ENCODE measurements around the gene TMED5. TPM values are rescaled to one million over a fixed set of nuclear protein-coding genes. Genes with fewer than 3 reads are reported as not detected.
"Not testable (repeated sequence)": the region's sequence is repeated elsewhere in the genome, so short reads cannot be mapped to it uniquely, and the experiment has no call there.

The TMED5 gene
- 31.1 and 37.8 TPM in 2 replicates for total RNA-seq (2014; rRNA removed; shearing (Covaris generic))

GRCh38 chr1:93179886-93180722 is at the start of gene TMED5:
Gene TMED5, minus strand, starts transcription at chr1:93180413. Its CDS starts 171 bp downstream, at chr1:93180242.
- peak; percentile 86 for DNase-seq (ENCODE audit: low spot score)

- DNase-seq (ENCODE audit: low spot score), result no peak
Observed at GRCh38 chr1:93223023-93223675, 42.9 kb upstream of the TMED5 start.

GRCh38 chr1:93221913-93222312 is 41.7 kb upstream of the TMED5 start:
- no peak for DNase-seq (ENCODE audit: low spot score)

DNA sequence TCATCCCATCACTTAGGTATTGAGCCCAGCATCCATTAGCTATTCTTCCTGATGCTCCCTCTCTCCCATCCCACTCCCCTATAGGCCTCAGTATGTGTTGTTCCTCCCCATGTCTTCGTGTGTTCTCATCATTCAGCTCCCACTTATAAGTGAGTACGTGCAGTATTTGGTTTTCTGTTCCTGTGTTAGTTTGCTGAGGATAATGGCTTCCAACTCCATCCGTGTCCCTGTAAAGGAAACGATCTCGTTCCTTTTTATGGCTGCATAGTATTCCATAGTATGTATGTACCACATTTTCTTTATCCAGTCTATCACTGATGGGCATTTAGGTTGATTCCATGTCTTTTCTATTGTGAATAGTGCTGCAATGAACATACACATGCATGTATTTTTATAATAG is 40.5 kb upstream of the TMED5 start:
- DNase-seq (ENCODE audit: low spot score), result not testable (repeated sequence)

GRCh38 chr1:93219443-93219842 is 39.2 kb upstream of the TMED5 start:
- DNase-seq (ENCODE audit: low spot score), result no peak

- DNase-seq (ENCODE audit: low spot score), result no peak
Observed at GRCh38 chr1:93215322-93215721, 35.1 kb upstream of the TMED5 start.

- no peak for DNase-seq (ENCODE audit: low spot score)
Observed at GRCh38 chr1:93207211-93207610, 27.0 kb upstream of the TMED5 start.

DNA sequence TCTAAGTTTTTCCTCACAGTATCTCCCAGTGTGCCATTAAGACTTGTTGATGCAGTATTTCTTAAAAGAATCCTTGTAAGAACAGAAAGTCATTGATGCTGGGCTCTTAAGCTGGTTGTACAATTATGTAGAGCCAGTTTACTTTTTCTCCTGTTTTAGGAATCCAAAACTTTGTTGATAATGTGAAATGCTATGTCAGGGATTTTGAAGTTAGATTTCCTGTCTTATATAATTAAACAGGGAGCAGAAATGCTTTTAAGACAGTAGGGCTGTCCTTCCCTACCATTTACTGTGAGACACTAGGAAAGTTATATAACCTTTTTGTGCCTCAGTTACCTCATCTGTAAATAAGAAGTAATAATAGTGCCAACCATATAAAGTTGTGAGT is 26.3 kb upstream of the TMED5 start:
- DNase-seq (ENCODE audit: low spot score), result no peak

DNA sequence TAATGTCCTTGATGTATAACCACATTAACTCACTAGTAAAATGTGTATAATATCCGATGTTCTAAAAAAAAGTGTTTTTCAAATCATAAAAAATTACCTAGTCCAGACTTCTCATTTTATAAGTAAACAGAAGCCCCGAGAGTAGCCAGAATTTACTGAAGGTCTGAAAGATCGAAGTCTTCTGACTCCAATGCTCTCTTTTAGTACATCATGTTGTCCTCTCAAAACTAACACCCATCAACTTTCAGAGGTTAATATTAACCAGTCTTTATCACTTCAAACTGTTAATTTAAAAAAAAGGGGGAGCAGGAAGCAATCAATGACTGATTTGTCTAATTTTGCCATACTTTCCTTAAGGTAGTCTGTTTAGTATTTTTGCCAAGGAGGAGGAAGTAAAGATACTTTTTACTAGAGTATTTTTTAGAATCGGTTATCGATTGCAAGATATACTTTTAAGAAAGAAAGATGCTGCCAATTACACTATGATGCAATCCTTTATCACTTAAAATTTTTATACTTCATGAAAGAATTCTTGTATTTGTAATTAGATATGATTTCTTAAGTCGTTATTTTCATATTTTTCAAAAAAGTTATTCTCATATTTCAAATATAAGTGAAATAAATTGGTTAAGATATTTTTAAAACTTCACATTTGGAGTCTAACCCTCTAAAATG is 25.8 kb upstream of the TMED5 start:
- no peak for DNase-seq (ENCODE audit: low spot score)

- no peak for DNase-seq (ENCODE audit: low spot score)
Observed at GRCh38 chr1:93200714-93201113, 20.5 kb upstream of the TMED5 start.

GRCh38 chr1:93200086-93200620 is 19.9 kb upstream of the TMED5 start:
- DNase-seq (ENCODE audit: low spot score), result no peak

GRCh38 chr1:93199150-93199549 is 18.9 kb upstream of the TMED5 start:
- no peak for DNase-seq (ENCODE audit: low spot score)

GRCh38 chr1:93196591-93196990 is 16.4 kb upstream of the TMED5 start:
- DNase-seq (ENCODE audit: low spot score), result no peak

GRCh38 chr1:93194231-93194990 is 14.2 kb upstream of the TMED5 start:
- DNase-seq (ENCODE audit: low spot score), result no peak

DNA sequence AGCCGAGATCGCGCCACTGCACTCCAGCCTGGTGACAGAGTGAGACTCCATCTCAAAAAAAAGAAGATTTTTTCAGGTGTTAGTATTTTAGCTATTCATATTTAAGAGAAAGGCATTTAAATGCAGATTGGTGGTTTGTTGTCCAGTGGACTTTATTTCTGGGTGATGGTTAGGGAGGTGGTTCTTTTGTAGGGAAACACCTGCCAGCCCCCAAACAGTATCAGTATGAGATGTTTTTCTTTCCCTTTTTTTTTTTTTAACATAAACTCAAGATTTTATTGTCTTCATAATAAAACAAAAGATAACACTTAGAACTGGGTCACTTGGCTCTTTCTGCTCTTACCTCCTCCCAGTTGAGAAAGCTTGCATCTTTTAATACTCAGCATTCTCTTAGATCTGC is 10.2 kb upstream of the TMED5 start:
- DNase-seq (ENCODE audit: low spot score), result no peak

GRCh38 chr1:93186667-93187066 is 6.5 kb upstream of the TMED5 start:
- DNase-seq (ENCODE audit: low spot score), result no peak

DNA sequence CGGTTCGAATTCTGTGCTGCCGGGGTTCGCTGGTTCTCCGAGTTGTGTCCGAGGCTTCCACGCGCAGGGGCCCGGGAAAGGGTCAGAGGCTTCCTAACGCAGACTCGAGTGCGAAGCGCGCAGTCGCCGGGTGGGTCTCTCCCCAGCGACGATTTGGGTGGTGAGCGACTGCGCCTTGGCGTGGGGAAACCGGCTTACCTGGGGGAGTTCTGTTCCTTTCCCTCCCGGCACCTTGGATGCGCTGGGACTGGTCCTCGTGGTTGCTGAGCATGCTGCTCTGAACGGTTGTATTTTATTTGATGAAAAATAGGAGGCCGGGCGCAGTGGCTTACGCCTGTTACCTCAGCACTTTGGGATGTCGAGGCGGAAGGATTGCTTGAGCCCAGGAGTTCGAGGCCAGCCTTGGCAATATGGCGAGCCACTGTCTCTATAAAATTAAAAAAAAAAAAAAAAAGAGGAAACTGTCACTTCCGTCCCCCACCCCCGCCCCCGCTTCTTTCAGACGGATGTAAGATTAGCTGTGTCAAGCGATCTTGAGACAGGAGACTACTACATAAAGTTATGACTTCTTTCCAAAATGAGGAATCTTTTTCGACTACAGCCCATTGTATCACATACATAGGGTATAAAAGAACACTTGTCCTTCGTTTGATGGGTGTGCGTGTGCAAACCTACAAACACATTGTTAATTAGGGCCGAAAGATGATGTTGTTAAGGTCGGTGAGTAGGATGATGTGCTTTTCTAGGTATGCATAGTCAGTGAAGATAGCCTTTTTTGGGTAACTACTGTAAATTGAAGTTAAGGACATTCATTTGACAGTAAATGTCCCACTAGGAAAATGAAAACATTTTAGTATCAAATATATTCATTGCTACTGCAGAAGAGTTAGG is 755 bp upstream of the TMED5 start, which contains the start of gene CCDC18:
CCDC18 (plus strand) TSS at position 2 of the 891 bp plus-strand sequence. CDS start 2,638 bp downstream, outside the sequence.
- peak; percentile 11 for DNase-seq (ENCODE audit: low spot score)

GRCh38 chr1:93178418-93178817 is 1.8 kb downstream of the TMED5 start:
- DNase-seq (ENCODE audit: low spot score), result no peak

- DNase-seq (ENCODE audit: low spot score), result peak; percentile 2
Observed at GRCh38 chr1:93177991-93178390, 2.2 kb downstream of the TMED5 start.

DNA sequence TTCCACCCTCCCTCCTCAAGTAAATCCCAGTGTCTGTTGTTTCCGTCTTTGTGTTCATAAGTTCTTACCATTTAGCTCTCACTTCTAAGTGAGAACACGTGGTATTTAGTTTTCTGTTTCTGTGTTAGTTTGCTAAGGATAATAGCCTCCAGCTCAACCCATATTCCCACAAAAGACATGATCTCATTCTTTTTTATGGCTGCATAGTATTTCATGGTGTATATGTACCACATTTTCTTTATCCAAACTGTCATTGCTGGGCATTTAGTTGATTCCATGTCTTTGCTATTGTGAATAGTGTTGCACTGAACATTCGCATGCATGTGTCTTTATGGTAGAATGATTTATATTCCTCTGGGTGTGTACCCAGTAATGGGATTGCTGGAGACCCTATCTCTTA is 5.6 kb downstream of the TMED5 start:
- not testable (repeated sequence) for DNase-seq (ENCODE audit: low spot score)

Measured in A172 (cell line).